GM19193 (cell line): ENCODE measurements around the gene ZSCAN21.
A peak's percentile ranks its signal among the peaks of the same experiment; 100 is the strongest.

Experiments used
- POLR2A ChIP-seq: IDR thresholded peaks from 4 replicates; pipeline ENCODE4 v1.6.1; 2011; ENCODE audit not compliant: insufficient read depth, insufficient read length; ENCODE audit errors: extremely low read depth

The ZSCAN21 gene

GRCh38 chr7:100101016-100101862, 51.7 kb downstream of the ZSCAN21 start, which contains the start of the genes AP4M1 and MCM7:
AP4M1 (plus strand) TSS chr7:100101643; CDS start chr7:100101715, 72 bp downstream.
MCM7 (minus strand) TSS chr7:100101397; CDS start chr7:100101294, 103 bp downstream.
- TF ChIP-seq POLR2A, result peak; percentile 79

GRCh38 chr7:100102950-100103840, 53.6 kb downstream of the ZSCAN21 start:
- no peak for TF ChIP-seq POLR2A

GRCh38 chr7:100105534-100105933, 56.0 kb downstream of the ZSCAN21 start:
- TF ChIP-seq POLR2A, result no peak

- no peak for TF ChIP-seq POLR2A
Measured at GRCh38 chr7:100106633-100107032, 57.1 kb downstream of the ZSCAN21 start.

- no peak for TF ChIP-seq POLR2A
Measured at GRCh38 chr7:100107125-100107737, 57.7 kb downstream of the ZSCAN21 start.

- TF ChIP-seq POLR2A, result no peak
Measured at GRCh38 chr7:100107890-100108289, 58.3 kb downstream of the ZSCAN21 start.

- no peak for TF ChIP-seq POLR2A
Measured at GRCh38 chr7:100109521-100110163, 60.1 kb downstream of the ZSCAN21 start.

GRCh38 chr7:100111156-100111555, 61.6 kb downstream of the ZSCAN21 start:
- no peak for TF ChIP-seq POLR2A

GRCh38 chr7:100111914-100112313, 62.3 kb downstream of the ZSCAN21 start:
- TF ChIP-seq POLR2A, result no peak
